HuH-7.5 (cell line): ENCODE results near the gene CYBRD1.
"Not testable (repeated sequence)": the region's sequence is repeated elsewhere in the genome, so short reads cannot be mapped to it uniquely, and the experiment has no call there.

Source experiments
- DNase-seq: peaks from one replicate; pipeline ENCODE4 v3.0.0; 2011; ENCODE audit warnings: low spot score

CYBRD1 gene

GRCh38 chr2:171515672-171516298 lies 6.5 kb upstream of the CYBRD1 start:
- no peak for DNase-seq

- no peak for DNase-seq
These were observed 5.5 kb upstream of the CYBRD1 start for GRCh38 chr2:171516793-171517192.

GRCh38 chr2:171520471-171520870 lies 1.8 kb upstream of the CYBRD1 start:
- DNase-seq: no peak

- DNase-seq: no peak
These were observed 768 bp upstream of the CYBRD1 start for GRCh38 chr2:171521361-171522051.

- DNase-seq: no peak
These were observed 464 bp downstream of the CYBRD1 start for GRCh38 chr2:171522788-171523087.

- peak; percentile 38 for DNase-seq
These were observed 1.1 kb downstream of the CYBRD1 start for GRCh38 chr2:171523088-171524017.

- DNase-seq: peak; percentile 36
These were observed 1.7 kb downstream of the CYBRD1 start for GRCh38 chr2:171524018-171524401.

- DNase-seq: no peak
These were observed 7.6 kb downstream of the CYBRD1 start for GRCh38 chr2:171529914-171530313.

- no peak for DNase-seq
These were observed 8.1 kb downstream of the CYBRD1 start for GRCh38 chr2:171530378-171530777.

- not testable (repeated sequence) for DNase-seq
These were observed 8.6 kb downstream of the CYBRD1 start for GRCh38 chr2:171530859-171531258.

- no peak for DNase-seq
These were observed 9.0 kb downstream of the CYBRD1 start for GRCh38 chr2:171531291-171531690.

- DNase-seq: no peak
These were observed 9.7 kb downstream of the CYBRD1 start for GRCh38 chr2:171531836-171532450.

GRCh38 chr2:171533331-171533730 lies 11.1 kb downstream of the CYBRD1 start:
- no peak for DNase-seq

GRCh38 chr2:171535528-171535927 lies 13.3 kb downstream of the CYBRD1 start:
- DNase-seq: not testable (repeated sequence)

- no peak for DNase-seq
These were observed 18.2 kb downstream of the CYBRD1 start for GRCh38 chr2:171540437-171540836.

GRCh38 chr2:171541202-171541887 lies 19.1 kb downstream of the CYBRD1 start:
- DNase-seq: no peak

- no peak for DNase-seq
These were observed 22.8 kb downstream of the CYBRD1 start for GRCh38 chr2:171545086-171545485.

- DNase-seq: no peak
These were observed 25.0 kb downstream of the CYBRD1 start for GRCh38 chr2:171547256-171547655.

- no peak for DNase-seq
These were observed 25.4 kb downstream of the CYBRD1 start for GRCh38 chr2:171547720-171548119.

GRCh38 chr2:171550613-171551012 lies 28.3 kb downstream of the CYBRD1 start:
- DNase-seq: no peak

GRCh38 chr2:171551836-171552235 lies 29.6 kb downstream of the CYBRD1 start:
- DNase-seq: no peak

- DNase-seq: no peak
These were observed 31.0 kb downstream of the CYBRD1 start for GRCh38 chr2:171553236-171553635.
